HFF-Myc (cell line): ENCODE data around the gene CLEC4M.
"Not testable (repeated sequence)": the region's sequence is repeated elsewhere in the genome, so short reads cannot be mapped to it uniquely, and the experiment has no call there.

Source experiments
- DNase-seq: peaks from one replicate; pipeline ENCODE4 v3.0.0-alpha.2; 2011; ENCODE audit warnings: low read depth; ENCODE audit errors: extremely low read depth
- H3K4me3 ChIP-seq: replicated peaks from 2 replicates; pipeline ENCODE4 v1.5.1; 2011; ENCODE audit warnings: low read depth, mild to moderate bottlenecking, control low read depth, low read length
- CTCF ChIP-seq: IDR thresholded peaks from 2 replicates; pipeline ENCODE4 v1.5.1; 2012; ENCODE audit warnings: mild to moderate bottlenecking, low read depth, low read length, control low read depth; ENCODE audit errors: missing control alignments

Gene CLEC4M

DNA sequence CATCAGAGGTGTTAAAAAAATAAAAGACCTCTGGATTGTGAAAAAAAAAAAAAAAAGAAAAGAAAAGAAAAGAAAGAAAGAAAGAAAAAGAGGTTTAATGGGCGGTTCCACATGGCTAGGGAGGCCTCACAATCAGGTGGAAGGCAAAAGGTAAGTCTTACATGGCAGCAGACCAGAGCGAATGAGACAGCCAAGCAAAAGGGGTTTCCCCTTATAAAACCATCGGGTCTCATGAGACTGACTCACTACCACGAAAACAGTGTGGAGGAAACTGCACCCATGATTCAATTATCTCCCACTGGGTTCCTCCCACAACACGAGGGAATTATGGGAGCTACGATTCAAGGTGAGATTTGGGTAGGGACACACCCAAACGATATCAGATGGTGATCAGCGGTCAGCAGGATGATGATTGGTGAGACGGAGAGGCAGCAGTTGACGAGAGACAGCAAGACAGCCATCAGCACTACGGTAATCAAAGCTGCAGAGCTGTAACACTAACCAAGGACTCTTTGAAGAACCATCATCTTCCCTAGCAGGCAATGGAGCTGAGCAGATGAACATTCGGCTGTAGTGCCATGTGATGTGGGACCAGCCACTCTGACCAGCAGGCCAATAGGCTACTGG is 11.8 kb upstream of the CLEC4M start:
- DNase-seq, result no peak
- no peak for TF ChIP-seq CTCF

GRCh38 chr19:7756258-7756657 is 6.8 kb upstream of the CLEC4M start:
- H3K4me3 ChIP-seq, result no peak overlapping the region
- DNase-seq, result no peak
- TF ChIP-seq CTCF, result no peak

More for the DNA sequence above, 11.8 kb upstream of the CLEC4M start:
- no peak overlapping the region for H3K4me3 ChIP-seq

DNA sequence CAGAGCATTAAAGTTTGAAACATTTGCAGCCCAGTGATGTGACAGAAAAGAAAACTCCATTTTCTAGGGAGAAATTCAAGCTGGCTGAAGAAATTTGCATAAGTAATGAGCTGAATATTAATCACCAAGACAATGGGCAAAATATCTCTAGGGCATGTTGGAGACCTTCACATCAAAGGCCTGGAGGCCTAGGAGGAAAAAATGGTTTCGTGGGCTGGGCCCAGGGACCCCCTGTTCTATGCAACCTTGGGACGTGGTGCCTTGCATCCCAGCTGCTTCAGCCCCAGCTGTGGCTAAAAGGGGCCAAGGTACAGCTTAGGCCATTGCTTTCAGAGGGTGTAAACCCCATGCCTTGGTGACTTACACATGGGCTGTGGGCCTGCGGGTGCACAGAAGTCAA is 5.7 kb upstream of the CLEC4M start:
- H3K4me3 ChIP-seq, result no peak overlapping the region
- no peak for TF ChIP-seq CTCF

DNA sequence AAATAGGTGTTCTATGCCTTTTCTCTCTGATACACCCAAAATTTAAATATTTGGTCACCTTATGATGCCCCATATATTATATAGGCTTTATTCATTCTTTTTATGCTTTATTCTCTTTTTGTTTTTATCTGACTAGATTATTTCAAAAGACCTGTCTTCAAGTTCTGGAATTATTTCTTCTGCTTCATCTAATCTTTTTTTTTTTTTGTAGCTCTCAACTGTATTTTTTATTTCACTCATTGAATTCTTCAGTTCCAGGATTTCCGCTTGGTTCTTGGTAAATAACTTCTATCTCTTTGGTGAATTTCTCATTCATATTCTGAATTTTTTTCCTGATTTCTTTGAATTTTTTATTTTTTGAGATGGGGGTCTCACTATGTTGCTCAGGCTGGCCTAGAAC is 3.9 kb upstream of the CLEC4M start:
- no peak for DNase-seq
- no peak overlapping the region for H3K4me3 ChIP-seq
- no peak for TF ChIP-seq CTCF

More for the DNA sequence above, 5.7 kb upstream of the CLEC4M start:
- DNase-seq, result no peak

GRCh38 chr19:7763696-7764095 is 653 bp downstream of the CLEC4M start:
- no peak for TF ChIP-seq CTCF
- H3K4me3 ChIP-seq, result no peak overlapping the region
- no peak for DNase-seq

GRCh38 chr19:7764157-7764556 is 1.1 kb downstream of the CLEC4M start:
- H3K4me3 ChIP-seq, DNase-seq: not testable (repeated sequence)

DNA sequence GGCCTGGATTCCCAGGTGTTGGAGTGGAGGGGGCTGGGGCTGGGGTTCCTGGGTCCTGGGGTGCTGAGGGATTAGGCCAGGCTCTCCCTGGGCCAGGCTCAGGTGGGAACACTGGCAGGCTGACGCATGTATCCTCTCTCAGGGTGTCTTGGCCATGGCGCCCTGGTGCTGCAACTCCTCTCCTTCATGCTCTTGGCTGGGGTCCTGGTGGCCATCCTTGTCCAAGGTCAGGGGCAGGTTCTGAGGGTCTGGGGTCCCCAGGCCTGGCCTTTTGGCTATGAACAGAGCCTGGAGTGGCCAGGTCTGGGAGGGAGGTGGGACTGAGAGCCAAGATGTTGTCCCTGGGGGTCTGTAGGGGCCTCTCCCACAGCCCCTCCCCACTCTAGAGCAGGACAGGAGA is 2.0 kb downstream of the CLEC4M start:
- H3K4me3 ChIP-seq, DNase-seq: not testable (repeated sequence)

DNA sequence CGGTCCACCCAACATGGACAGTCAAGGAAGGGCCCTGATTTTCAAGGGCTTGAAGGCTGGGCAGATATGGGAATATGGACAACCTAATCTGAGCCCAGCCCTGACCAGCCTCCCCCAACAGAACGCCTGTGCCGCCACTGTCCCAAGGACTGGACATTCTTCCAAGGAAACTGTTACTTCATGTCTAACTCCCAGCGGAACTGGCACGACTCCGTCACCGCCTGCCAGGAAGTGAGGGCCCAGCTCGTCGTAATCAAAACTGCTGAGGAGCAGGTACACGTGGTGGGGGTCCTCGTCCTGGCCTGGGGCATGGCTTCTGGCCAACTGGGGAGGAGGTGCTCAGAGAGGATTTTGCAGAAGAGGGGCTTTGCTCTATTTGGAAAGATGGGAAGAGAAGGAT is 3.5 kb downstream of the CLEC4M start:
- no peak for DNase-seq
- no peak overlapping the region for H3K4me3 ChIP-seq
- no peak for TF ChIP-seq CTCF
